GM19351 (cell line): Measurements from ENCODE around the gene NFILZ.
"Not testable (repeated sequence)": the region's sequence is repeated elsewhere in the genome, so short reads cannot be mapped to it uniquely, and the experiment has no call there.

Experiments used
- ATAC-seq: cut with Tn5 transposase; IDR thresholded peaks from one replicate; pipeline ENCODE4 v1.9.1; 2021; ENCODE audit warnings: mild to moderate bottlenecking, moderate library complexity; ENCODE audit not compliant: unreplicated experiment

NFILZ gene

GRCh38 chr19:8611391-8611876 is 19.0 kb upstream of the NFILZ start:
- ATAC-seq, result no peak

DNA sequence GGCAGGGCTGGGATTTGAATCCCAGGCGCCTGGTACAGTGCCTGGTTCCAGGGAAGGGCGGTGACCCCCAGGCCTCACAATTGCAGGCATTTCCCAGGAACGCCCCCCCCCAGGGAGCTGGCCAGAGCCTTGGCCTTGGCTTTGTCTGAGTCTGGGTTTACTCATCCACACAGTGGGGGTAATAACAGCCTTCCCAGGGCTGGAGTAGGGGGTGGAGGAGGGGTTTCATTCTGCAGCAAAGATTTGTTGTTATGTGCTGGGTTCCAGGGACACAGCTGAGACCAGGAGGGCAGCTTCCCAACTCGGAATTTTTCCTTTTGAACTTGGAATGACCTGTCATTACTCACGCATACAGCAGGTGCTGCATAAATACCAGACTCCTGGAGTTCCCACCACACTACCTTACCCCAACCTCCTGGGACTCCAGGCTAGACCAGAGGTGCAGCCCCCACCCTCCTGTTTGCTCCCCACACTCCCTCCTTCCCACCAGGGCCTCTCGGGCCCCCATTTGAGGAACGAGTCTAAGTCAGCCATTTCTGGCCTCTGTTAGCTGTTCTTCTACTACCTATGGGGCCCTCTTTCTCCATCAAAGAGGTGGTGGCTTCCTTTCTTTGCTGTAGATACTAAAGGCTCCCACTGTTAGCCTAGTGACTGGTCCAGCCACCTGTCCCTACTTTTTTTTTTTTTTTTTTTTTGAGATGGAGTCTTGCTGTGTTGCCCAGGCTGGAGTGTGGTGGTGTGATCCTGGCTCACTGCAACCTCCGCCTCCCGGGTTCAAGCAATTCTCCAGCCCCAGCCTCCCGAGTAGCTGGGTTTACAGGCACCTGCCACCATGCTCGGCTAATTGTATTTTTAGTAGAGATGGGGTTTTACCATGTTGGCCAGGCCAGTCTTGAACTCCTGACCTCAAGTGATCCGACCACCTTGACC is 18.3 kb upstream of the NFILZ start:
- no peak for ATAC-seq

GRCh38 chr19:8612807-8613171 is 17.6 kb upstream of the NFILZ start:
- ATAC-seq, result no peak

DNA sequence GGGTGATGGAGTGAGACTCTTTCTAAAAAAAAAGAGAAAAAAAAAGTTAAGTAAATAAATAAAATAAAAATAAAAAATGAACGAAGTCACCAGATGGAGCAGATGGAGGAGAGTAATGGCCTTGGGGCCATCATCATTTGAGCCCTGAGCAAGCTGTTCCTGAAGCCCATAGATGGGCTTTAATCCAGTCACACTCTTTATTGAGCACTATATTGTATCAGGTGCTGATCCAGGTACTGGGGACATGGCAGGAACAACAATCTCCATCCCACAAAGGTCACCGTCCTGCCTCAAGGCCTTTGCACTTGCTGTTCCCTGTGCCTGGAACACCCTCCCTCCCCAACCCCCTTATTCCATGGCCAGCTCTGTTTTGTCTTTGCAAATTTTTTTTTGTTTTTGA is 16.0 kb upstream of the NFILZ start:
- ATAC-seq, result no peak

DNA sequence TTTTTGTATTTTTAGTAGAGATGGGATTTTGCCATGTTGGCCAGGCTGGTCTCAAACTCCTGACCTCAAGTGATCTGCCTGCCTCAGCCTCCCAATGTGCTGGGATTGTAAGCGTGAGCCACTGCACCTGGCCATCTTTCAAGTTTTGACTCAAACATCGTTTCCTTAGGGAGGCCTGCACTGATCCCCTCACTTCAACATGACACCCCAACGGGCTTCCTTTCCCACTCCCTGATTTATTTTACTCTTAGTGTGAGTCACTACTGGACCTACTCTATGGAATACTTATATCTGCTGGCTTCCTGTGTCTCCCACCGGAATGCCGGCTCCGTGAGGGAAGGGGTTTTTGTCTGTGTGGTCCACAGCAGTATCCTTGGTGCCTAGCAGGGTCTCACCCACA is 15.4 kb upstream of the NFILZ start:
- ATAC-seq, result no peak

DNA sequence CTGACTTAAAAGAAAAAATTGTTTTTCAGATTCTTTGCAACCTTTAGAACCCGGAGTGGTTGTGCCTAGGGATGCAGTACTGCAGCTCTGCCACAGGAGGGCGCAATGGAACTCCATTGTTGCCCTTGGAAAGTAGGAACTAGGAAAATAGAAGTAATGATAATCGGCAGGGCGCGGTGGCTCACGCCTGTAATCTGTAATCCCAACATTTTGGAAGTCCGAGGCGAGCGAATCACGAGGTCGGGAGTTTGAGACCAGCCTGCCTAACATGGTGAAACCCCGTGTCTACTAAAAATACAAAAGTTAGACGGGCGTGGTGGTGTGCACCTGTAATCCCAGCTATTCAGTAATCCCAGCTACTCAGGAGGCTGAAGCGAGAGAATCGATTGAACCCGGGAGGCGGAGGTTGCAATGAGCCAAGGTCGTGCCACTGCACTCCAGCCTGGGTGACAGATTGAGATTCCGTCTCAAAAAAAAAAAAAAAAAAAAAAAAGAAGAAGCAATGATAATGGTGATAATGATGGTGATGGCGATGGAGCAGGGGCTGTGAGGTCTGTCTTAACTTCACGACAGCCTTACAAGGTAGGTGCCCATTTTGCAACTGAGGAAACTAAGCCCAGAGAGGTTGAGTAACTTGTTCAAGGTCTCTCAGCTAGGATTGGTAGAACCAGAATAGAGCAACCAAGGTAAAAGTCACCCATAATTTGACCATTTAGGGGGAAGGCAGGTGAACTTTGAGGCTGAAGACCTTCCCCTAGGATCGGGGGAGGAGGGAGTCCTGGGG is 14.4 kb upstream of the NFILZ start:
- no peak for ATAC-seq

GRCh38 chr19:8616861-8617260 is 13.6 kb upstream of the NFILZ start:
- ATAC-seq, result no peak

- not testable (repeated sequence) for ATAC-seq
Measured at GRCh38 chr19:8617325-8617724, 13.1 kb upstream of the NFILZ start.

- ATAC-seq, result no peak
Measured at GRCh38 chr19:8617984-8618383, 12.4 kb upstream of the NFILZ start.

DNA sequence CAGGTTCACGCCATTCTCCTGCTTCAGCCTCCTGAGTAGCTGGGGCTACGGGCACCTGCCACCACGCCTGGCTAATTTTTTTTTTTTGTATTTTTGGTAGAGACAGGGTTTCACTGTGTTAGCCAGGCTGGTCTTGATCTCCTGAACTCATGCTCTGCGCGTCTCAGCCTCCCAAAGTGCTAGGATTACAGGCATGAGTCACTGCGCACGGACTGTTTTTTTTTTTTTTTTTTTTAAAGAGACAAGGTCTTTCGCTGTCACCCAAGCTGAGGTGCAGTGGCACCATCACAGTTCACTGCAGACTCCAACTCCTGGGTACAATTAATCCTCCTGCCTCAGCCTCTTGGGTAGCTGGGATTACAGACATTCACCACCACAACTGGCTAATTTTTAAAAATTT is 11.7 kb upstream of the NFILZ start:
- ATAC-seq, result no peak

- ATAC-seq, result not testable (repeated sequence)
Measured at GRCh38 chr19:8622886-8623285, 7.5 kb upstream of the NFILZ start.

GRCh38 chr19:8626842-8627241 is 3.6 kb upstream of the NFILZ start:
- no peak for ATAC-seq

- ATAC-seq, result no peak
Measured at GRCh38 chr19:8629184-8629583, 1.2 kb upstream of the NFILZ start.

GRCh38 chr19:8630796-8631424 is 477 bp downstream of the NFILZ start:
- ATAC-seq, result no peak

GRCh38 chr19:8631425-8631819 is 989 bp downstream of the NFILZ start:
- no peak for ATAC-seq

DNA sequence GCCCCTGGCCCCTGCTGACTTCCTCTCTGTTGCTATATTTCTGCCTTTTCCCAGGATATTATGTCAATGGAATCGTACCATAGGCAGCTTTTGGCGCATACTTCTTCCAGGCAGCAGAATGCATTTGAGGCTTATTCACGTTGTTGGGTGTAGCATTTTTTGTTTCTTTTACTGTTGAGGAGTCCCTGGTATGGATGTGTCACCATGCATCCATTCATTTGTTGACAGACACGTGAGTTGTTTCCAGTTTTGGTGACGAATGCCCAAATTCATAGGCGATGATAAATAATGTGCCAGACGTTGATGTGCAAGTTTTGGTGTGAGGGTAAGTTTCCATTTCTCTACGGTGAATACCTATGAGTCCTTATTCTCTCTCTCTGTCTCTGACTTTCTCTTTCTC is 5.0 kb downstream of the NFILZ start:
- no peak for ATAC-seq

- ATAC-seq, result not testable (repeated sequence)
Measured at GRCh38 chr19:8637070-8637469, 6.6 kb downstream of the NFILZ start.

- no peak for ATAC-seq
Measured at GRCh38 chr19:8638078-8638619, 7.7 kb downstream of the NFILZ start.

DNA sequence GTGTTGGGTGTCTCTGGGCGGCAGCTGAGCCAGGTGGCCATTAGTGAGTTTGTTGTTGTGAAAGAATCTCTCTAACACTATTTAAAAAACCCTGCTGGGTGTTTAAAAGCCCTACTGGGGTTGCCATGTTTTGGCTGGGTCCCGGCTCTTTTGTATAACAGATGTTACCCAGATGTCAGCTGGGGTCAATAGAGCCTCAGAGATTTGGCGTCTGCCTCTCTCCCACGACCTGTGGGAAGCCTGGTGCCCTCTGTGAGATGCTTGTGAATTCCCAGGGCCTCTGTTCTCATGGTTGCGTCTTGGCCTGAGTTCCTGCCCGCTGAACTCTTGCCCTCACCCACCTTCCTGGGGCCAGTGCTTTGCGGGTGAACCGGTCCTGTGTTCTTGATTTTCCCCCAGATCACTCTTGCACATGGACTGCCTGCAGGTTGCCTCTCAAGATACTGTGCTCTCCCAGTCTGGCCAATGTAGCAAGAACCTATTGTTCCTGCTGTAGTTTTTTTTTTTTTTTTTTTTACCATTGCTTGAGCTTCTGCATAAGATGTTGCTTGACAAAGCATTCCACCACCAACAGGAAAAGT is 9.5 kb downstream of the NFILZ start:
- ATAC-seq, result no peak

DNA sequence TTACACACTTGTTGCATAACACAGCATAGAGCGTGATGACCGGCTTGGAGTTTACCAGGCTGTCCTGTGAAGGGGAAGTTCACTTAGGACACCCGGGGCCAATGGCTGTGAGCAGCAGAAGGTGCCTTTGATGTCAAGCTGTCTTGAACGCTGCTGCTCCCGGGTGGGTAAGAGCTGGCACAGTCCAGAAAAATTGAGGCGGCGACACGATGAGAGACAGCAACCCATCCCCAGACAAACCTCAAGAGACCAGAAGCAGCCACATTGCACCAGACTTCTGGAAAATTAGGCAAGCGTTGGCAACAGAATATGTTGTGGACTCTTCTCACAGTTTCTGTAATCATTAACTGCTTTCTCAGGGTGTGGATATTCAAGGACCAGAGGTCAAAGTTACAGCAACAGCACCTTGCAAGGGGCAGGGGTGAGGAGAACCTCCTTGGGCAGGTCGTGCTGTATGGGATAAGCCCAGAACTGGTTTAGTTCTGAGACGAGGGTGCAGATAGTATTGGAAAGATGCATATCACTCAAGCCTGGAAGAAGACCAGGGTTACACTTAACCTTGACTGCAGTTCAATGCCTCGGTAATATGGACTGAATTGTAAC is 10.1 kb downstream of the NFILZ start:
- ATAC-seq, result no peak
